ENCODE results near the gene S100A10.
A peak's percentile ranks its signal among the peaks of the same experiment; 100 is the strongest.

The S100A10 gene

GRCh38 chr1:151935894-151936602 lies 57.6 kb downstream of the S100A10 start:
- DNase-seq: no peak

DNA sequence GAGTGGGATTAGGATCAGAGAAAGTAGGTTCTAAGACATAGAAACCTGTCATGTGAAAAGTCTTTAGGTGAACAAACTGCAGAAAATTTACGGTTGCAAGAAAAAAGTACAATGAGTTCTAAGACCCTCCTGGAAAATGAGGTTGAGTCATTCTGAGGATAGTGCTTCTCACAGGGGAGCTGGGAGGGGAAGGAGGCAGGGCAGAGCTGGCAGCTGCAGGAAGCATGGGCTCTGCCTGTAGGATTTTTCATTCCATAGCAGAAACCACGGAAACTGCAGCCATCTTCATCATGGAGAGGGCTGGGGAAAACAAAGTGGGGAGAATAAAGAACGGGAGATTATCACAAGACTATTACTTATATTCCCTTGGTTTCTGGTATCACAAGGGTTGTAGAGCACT lies 58.5 kb downstream of the S100A10 start:
- DNase-seq: no peak

DNA sequence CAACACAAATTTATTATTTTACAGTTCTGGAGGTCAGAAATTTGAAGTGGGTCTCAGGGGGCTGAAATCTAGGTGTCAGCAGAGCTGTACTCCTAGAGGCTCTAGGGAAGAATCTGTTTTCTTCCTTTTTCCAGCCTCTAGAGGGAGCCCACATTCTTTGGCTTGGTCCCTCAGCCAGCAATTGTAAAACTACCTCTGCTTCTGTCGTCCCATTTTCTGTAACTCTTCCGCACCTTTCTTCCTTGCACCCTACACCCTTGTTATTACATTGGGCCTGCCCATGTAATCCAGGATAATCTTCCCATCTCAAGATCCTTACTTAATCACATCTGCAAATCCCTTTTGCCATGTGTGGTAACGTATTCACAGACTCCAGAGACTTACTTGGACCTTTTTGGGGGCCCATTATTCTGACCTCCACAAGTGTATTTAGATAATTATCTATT lies 59.6 kb downstream of the S100A10 start:
- DNase-seq: peak in 10 of 51 donors; percentile 2 to 28 (median 10)
